ENCODE results near the gene CAP1. TPM values are rescaled to one million over a fixed set of nuclear protein-coding genes. Genes with fewer than 3 reads are reported as not detected.

CAP1 gene
- total and polyA plus RNA-seq, 3 experiments from 2014 or later: 519 to 788 (median 536) TPM

GRCh38 chr1:40059960-40060750 lies 19.6 kb downstream of the CAP1 start:
- Histone ChIP-seq H3K27ac (ENCODE audit: low read depth, low read length) (peak overlapping the region; percentile 58), H3K9me3 (ENCODE audit: low read length) (no peaks in the 10 kb centered on the region), H3K36me3 (ENCODE audit: insufficient read depth, low read length) (peaks cover 26% of the 10 kb centered on the region), H3K4me3 (ENCODE audit: low read length) (peak overlapping the region; percentile 16), H3K4me1 (ENCODE audit: insufficient read depth, low read length) (peaks cover 92% of the 10 kb centered on the region), H3K27me3 (ENCODE audit: insufficient read depth, low read length, poor library complexity, severe bottlenecking) (no peaks in the 10 kb centered on the region)
- peak overlapping the region; percentile 77 to 94 (median 86) for H3K27ac Mint-ChIP-seq
- H3K27me3 Mint-ChIP-seq: no peaks in the 10 kb centered on the region
- peak overlapping the region; percentile 56 to 86 (median 67) for H3K4me3 Mint-ChIP-seq
- H3K36me3 Mint-ChIP-seq: peaks cover 19 to 79% (median 45%) of the 10 kb centered on the region in 3 donors
- H3K4me1 Mint-ChIP-seq: peaks cover 91 to 95% (median 94%) of the 10 kb centered on the region in 3 donors
- ChIA-PET CTCF (interaction anchor here (0.6 to 1.5 kb wide), 8 partner anchors 15 to 352 kb away, joined by 3 to 4 read pairs (median 4); partner anchors contain the start of gene CAP1), POLR2A (interaction anchor here (1.3 to 1.6 kb wide), 3 partner anchors 10 to 23 kb away, joined by 3 to 10 read pairs (median 6); partner anchors contain the start of gene CAP1)
- H3K9me3 Mint-ChIP-seq: no peaks in the 10 kb centered on the region
- DNase-seq: peak in 1 of 5 donors; percentile 21

GRCh38 chr1:40064797-40065499 lies 24.4 kb downstream of the CAP1 start:
- no peak for DNase-seq

GRCh38 chr1:40067023-40067422 lies 26.5 kb downstream of the CAP1 start:
- peak overlapping the region; percentile 30 to 89 (median 60) for H3K27ac Mint-ChIP-seq
- Histone ChIP-seq H3K4me1 (ENCODE audit: insufficient read depth, low read length) (peaks cover 42% of the 10 kb centered on the region), H3K27ac (ENCODE audit: low read depth, low read length) (no peak overlapping the region), H3K27me3 (ENCODE audit: insufficient read depth, low read length, poor library complexity, severe bottlenecking) (no peaks in the 10 kb centered on the region), H3K4me3 (ENCODE audit: low read length) (no peak overlapping the region), H3K9me3 (ENCODE audit: low read length) (no peaks in the 10 kb centered on the region), H3K36me3 (ENCODE audit: insufficient read depth, low read length) (peaks cover 78% of the 10 kb centered on the region)
- DNase-seq: no peak
- no peak overlapping the region for H3K4me3 Mint-ChIP-seq
- CTCF ChIA-PET: interaction anchor here (3.8 kb wide), 1 partner anchor 12 kb away, joined by 13 read pairs; no protein-coding TSS in a partner anchor
- H3K36me3 Mint-ChIP-seq: peaks cover 10 to 92% (median 38%) of the 10 kb centered on the region in 3 donors
- no peaks in the 10 kb centered on the region for H3K27me3 Mint-ChIP-seq
- H3K9me3 Mint-ChIP-seq: no peaks in the 10 kb centered on the region
- POLR2A ChIA-PET: no interaction called here
- H3K4me1 Mint-ChIP-seq: peaks cover 39 to 48% (median 48%) of the 10 kb centered on the region in 3 donors

More at GRCh38 chr1:40064797-40065499, 24.4 kb downstream of the CAP1 start:
- CTCF ChIA-PET: no interaction called here
- Mint-ChIP-seq H3K4me3 (peak overlapping the region in 1 of 7 donors; percentile 43), H3K36me3 (peaks cover 14 to 89% (median 49%) of the 10 kb centered on the region in 3 donors), H3K4me1 (peaks cover 60 to 68% (median 68%) of the 10 kb centered on the region in 3 donors), H3K27me3 (no peaks in the 10 kb centered on the region), H3K27ac (peak overlapping the region in 7 of 8 donors; percentile 84 to 93 (median 88)), H3K9me3 (no peaks in the 10 kb centered on the region)
- no peaks in the 10 kb centered on the region for H3K27me3 ChIP-seq (ENCODE audit: insufficient read depth, low read length, poor library complexity, severe bottlenecking)
- POLR2A ChIA-PET: interaction anchor here (0.7 kb wide), 1 partner anchor 15 kb away, joined by 3 read pairs; no protein-coding TSS in a partner anchor
- peak overlapping the region; percentile 45 for H3K27ac ChIP-seq (ENCODE audit: low read depth, low read length)
- peaks cover 63% of the 10 kb centered on the region for H3K4me1 ChIP-seq (ENCODE audit: insufficient read depth, low read length)
- peaks cover 66% of the 10 kb centered on the region for H3K36me3 ChIP-seq (ENCODE audit: insufficient read depth, low read length)
- no peak overlapping the region for H3K4me3 ChIP-seq (ENCODE audit: low read length)
- no peaks in the 10 kb centered on the region for H3K9me3 ChIP-seq (ENCODE audit: low read length)

GRCh38 chr1:40067851-40068250 lies 27.3 kb downstream of the CAP1 start:
- no peaks in the 10 kb centered on the region for H3K9me3 ChIP-seq (ENCODE audit: low read length)
- DNase-seq: no peak
- POLR2A ChIA-PET: no interaction called here

GRCh38 chr1:40072142-40072541 lies 31.6 kb downstream of the CAP1 start:
- Histone ChIP-seq H3K27me3 (ENCODE audit: insufficient read depth, low read length, poor library complexity, severe bottlenecking) (no peaks in the 10 kb centered on the region), H3K27ac (ENCODE audit: low read depth, low read length) (no peak overlapping the region), H3K36me3 (ENCODE audit: insufficient read depth, low read length) (peaks cover 67% of the 10 kb centered on the region), H3K4me1 (ENCODE audit: insufficient read depth, low read length) (peaks cover 1% of the 10 kb centered on the region), H3K9me3 (ENCODE audit: low read length) (no peaks in the 10 kb centered on the region), H3K4me3 (ENCODE audit: low read length) (no peak overlapping the region)
- Mint-ChIP-seq H3K27ac (peak overlapping the region in 7 of 8 donors; percentile 14 to 88 (median 68)), H3K9me3 (no peaks in the 10 kb centered on the region), H3K36me3 (peaks cover 0 to 83% (median 22%) of the 10 kb centered on the region in 3 donors), H3K4me1 (peaks cover 7 to 16% (median 10%) of the 10 kb centered on the region in 3 donors), H3K27me3 (no peaks in the 10 kb centered on the region), H3K4me3 (no peak overlapping the region)
- ChIA-PET POLR2A (no interaction called here), CTCF (no interaction called here)
- DNase-seq: no peak

More at GRCh38 chr1:40067851-40068250, 27.3 kb downstream of the CAP1 start:
- Histone ChIP-seq H3K4me3 (ENCODE audit: low read length) (no peak overlapping the region), H3K27me3 (ENCODE audit: insufficient read depth, low read length, poor library complexity, severe bottlenecking) (no peaks in the 10 kb centered on the region), H3K27ac (ENCODE audit: low read depth, low read length) (no peak overlapping the region), H3K4me1 (ENCODE audit: insufficient read depth, low read length) (peaks cover 38% of the 10 kb centered on the region), H3K36me3 (ENCODE audit: insufficient read depth, low read length) (peaks cover 85% of the 10 kb centered on the region)
- H3K36me3 Mint-ChIP-seq: peaks cover 10 to 94% (median 42%) of the 10 kb centered on the region in 3 donors
- H3K9me3 Mint-ChIP-seq: no peaks in the 10 kb centered on the region
- CTCF ChIA-PET: interaction anchor here (3.8 kb wide), 1 partner anchor 11 kb away, joined by 13 read pairs; no protein-coding TSS in a partner anchor
- H3K27me3 Mint-ChIP-seq: no peaks in the 10 kb centered on the region
- H3K4me3 Mint-ChIP-seq: no peak overlapping the region
- peaks cover 33 to 43% (median 41%) of the 10 kb centered on the region in 3 donors for H3K4me1 Mint-ChIP-seq
- H3K27ac Mint-ChIP-seq: peak overlapping the region in 6 of 8 donors; percentile 26 to 80 (median 52)

- DNase-seq: no peak
- ChIA-PET POLR2A (interaction anchor here (0.6 kb wide), 1 partner anchor 9 kb away, joined by 5 read pairs; no protein-coding TSS in a partner anchor), CTCF (interaction anchor here (1.2 kb wide), 1 partner anchor 41 kb away, joined by 3 read pairs; no protein-coding TSS in a partner anchor)
- Mint-ChIP-seq H3K36me3 (peaks cover 0 to 81% (median 24%) of the 10 kb centered on the region in 3 donors), H3K9me3 (no peaks in the 10 kb centered on the region), H3K27ac (peak overlapping the region in 7 of 8 donors; percentile 25 to 73 (median 40)), H3K27me3 (no peaks in the 10 kb centered on the region), H3K4me3 (no peak overlapping the region), H3K4me1 (peaks cover 7 to 12% (median 8%) of the 10 kb centered on the region in 3 donors)
- Histone ChIP-seq H3K36me3 (ENCODE audit: insufficient read depth, low read length) (peaks cover 58% of the 10 kb centered on the region), H3K4me3 (ENCODE audit: low read length) (no peak overlapping the region), H3K27ac (ENCODE audit: low read depth, low read length) (no peak overlapping the region), H3K4me1 (ENCODE audit: insufficient read depth, low read length) (no peaks in the 10 kb centered on the region), H3K9me3 (ENCODE audit: low read length) (no peaks in the 10 kb centered on the region), H3K27me3 (ENCODE audit: insufficient read depth, low read length, poor library complexity, severe bottlenecking) (no peaks in the 10 kb centered on the region)
Measured at GRCh38 chr1:40073062-40073461, 32.5 kb downstream of the CAP1 start.

- H3K27ac ChIP-seq (ENCODE audit: low read depth, low read length): no peak overlapping the region
- ChIA-PET POLR2A (interaction anchor here (0.6 to 1.2 kb wide), 3 partner anchors 33 to 105 kb away, joined by 3 to 5 read pairs (median 3); partner anchors contain the start of gene CAP1), CTCF (no interaction called here)
- peaks cover 49% of the 10 kb centered on the region for H3K36me3 ChIP-seq (ENCODE audit: insufficient read depth, low read length)
- peaks cover 10 to 19% (median 13%) of the 10 kb centered on the region in 3 donors for H3K4me1 Mint-ChIP-seq
- no peaks in the 10 kb centered on the region for H3K4me1 ChIP-seq (ENCODE audit: insufficient read depth, low read length)
- peak overlapping the region in 2 of 8 donors; percentile 70 to 71 for H3K27ac Mint-ChIP-seq
- peaks cover 0 to 78% (median 22%) of the 10 kb centered on the region in 3 donors for H3K36me3 Mint-ChIP-seq
- DNase-seq: no peak
- H3K9me3 ChIP-seq (ENCODE audit: low read length): no peaks in the 10 kb centered on the region
- H3K4me3 ChIP-seq (ENCODE audit: low read length): no peak overlapping the region
- H3K4me3 Mint-ChIP-seq: no peak overlapping the region
- no peaks in the 10 kb centered on the region for H3K27me3 ChIP-seq (ENCODE audit: insufficient read depth, low read length, poor library complexity, severe bottlenecking)
- no peaks in the 10 kb centered on the region for H3K27me3 Mint-ChIP-seq
- no peaks in the 10 kb centered on the region for H3K9me3 Mint-ChIP-seq
Measured at GRCh38 chr1:40075266-40075665, 34.7 kb downstream of the CAP1 start.
